Tibial nerve (tissue), 4 donors: ENCODE data around the gene AMD1.

Source experiments
- CTCF ChIP-seq, 5 experiments: fragments of 200-600 bp in 3 of 5; fragments of 450-650 bp in 2 of 5; sonication (generic) in 3 of 5; IDR thresholded peaks; one replicate each; pipeline ENCODE4 v1.5.1; 2016 to 2019; ENCODE audit warnings: antibody characterized with exemption in 5 of 5, mild to moderate bottlenecking in 3 of 5, moderate library complexity in 2 of 5
- EP300 ChIP-seq, 2 donors: sonication (generic); formaldehyde crosslinking; IDR thresholded peaks; one replicate each; pipeline ENCODE4 v1.6.1; 2017; ENCODE audit warnings: antibody characterized with exemption in 2 of 2, mild to moderate bottlenecking in 1 of 2

GRCh38 chr6:110859335-110859792 lies 15.2 kb upstream of the AMD1 start:
- TF ChIP-seq EP300 (IDR thresholded peaks at IDR 0.05), result no peak
- TF ChIP-seq CTCF (IDR thresholded peaks at IDR 0.05), result no peak
